K562 (cell line): Measurements from ENCODE around the gene ATAD3B. TPM values are rescaled to one million over a fixed set of nuclear protein-coding genes. Genes with fewer than 3 reads are reported as not detected.

Source experiments
- ATAC-seq: fragments of 200-7000 bp; cut with Tn5 transposase; 3 replicates; pipeline ENCODE4 v1.9.1; 2020; ENCODE audit warnings: moderate library complexity
- BruUV-seq: library from RNA; stranded (reverse); fragments of 400-500 nt; replicated peaks from 2 replicates; lab custom pipeline; 2021; lab: Mats Ljungman, UMichigan
- CTCF ChIA-PET: fragments of 300-600 bp; formaldehyde crosslinking; extraction: SDS; loops from one replicate; lab custom pipeline; 2021; ENCODE audit warnings: low intra/inter-chr PET ratio; lab: Yijun Ruan, JAX
- POLR2A ChIA-PET: fragments of 300-600, 350-650 bp; sonication (Branson Sonifier 250); formaldehyde crosslinking; extraction: SDS; loops from one replicate; lab custom pipeline; 2021; ENCODE audit warnings: antibody characterized with exemption, inconsistent platforms; lab: Yijun Ruan, JAX
- DNase-seq, 4 experiments: peaks; one replicate each; pipeline versions ENCODE4 v3.0.0 to v3.0.0-alpha.2; 2011 to 2018; ENCODE audit warnings: low spot score in 3 of 4, mixed read lengths in 3 of 4; ENCODE audit errors: extremely low read depth in 1 of 4
- FAIRE-seq: peaks from 2 replicates; lab custom pipeline; 2011; peaks lifted over from hg19 to GRCh38; lab: Jason Lieb, UNC
- H2AFZ ChIP-seq: 2 replicates; pipeline ENCODE4 v1.6.0; 2011; ENCODE audit warnings: low read depth, low read length, control low read depth, inconsistent platforms
- H3K27ac ChIP-seq: fragments of 200-600 bp; 3 replicates; pipeline ENCODE4 v1.8.0; 2011; ENCODE audit warnings: low read depth, mild to moderate bottlenecking, control low read depth, inconsistent platforms, low read length, moderate library complexity, mixed read lengths; ENCODE audit errors: extremely low read depth
- H3K27me3 ChIP-seq, 2 experiments: fragments of 300-600 bp in 1 of 2; 2 replicates in 1 of 2; 3 replicates in 1 of 2; pipeline versions ENCODE4 v1.6.0 to v1.8.0; 2011; ENCODE audit warnings: inconsistent platforms in 2 of 2, low read length in 2 of 2, mild to moderate bottlenecking in 1 of 2, mixed read lengths in 1 of 2, moderate library complexity in 1 of 2; ENCODE audit not compliant: control insufficient read depth in 2 of 2, insufficient read depth in 2 of 2
- H3K36me3 ChIP-seq: fragments of 300-600 bp; 3 replicates; pipeline ENCODE4 v1.8.0; 2011; ENCODE audit warnings: mild to moderate bottlenecking, low read length, inconsistent platforms; ENCODE audit not compliant: control insufficient read depth, insufficient read depth
- H3K4me1 ChIP-seq, 2 experiments: fragments of 200-600 bp in 1 of 2; replicated peaks in 1 of 2; 2 replicates in 1 of 2; 3 replicates in 1 of 2; pipeline versions ENCODE4 v1.5.1 to v1.8.0; 2011; ENCODE audit warnings: inconsistent platforms in 2 of 2, low read length in 2 of 2, mild to moderate bottlenecking in 1 of 2, mixed read lengths in 1 of 2, moderate library complexity in 1 of 2; ENCODE audit not compliant: control insufficient read depth in 2 of 2, insufficient read depth in 2 of 2
- H3K4me2 ChIP-seq: 2 replicates; pipeline ENCODE4 v1.6.1; 2011; ENCODE audit warnings: low read length, control low read depth, inconsistent platforms, mixed read lengths; ENCODE audit not compliant: insufficient read depth
- H3K4me3 ChIP-seq: fragments of 200-600 bp; sonication (generic), shearing (Covaris generic); 2 replicates; pipeline ENCODE4 v1.5.1; 2016; ENCODE audit warnings: control low read depth, inconsistent platforms
- H3K79me2 ChIP-seq: fragments of 200-600 bp; 3 replicates; pipeline ENCODE4 v1.8.0; 2011; ENCODE audit warnings: low read length, inconsistent platforms; ENCODE audit not compliant: control insufficient read depth, insufficient read depth
- H3K9ac ChIP-seq, 2 experiments: 2 replicates each; pipeline versions ENCODE4 v1.6.0 to v1.6.1; 2011; ENCODE audit warnings: low read depth in 2 of 2, low read length in 2 of 2, control low read depth in 1 of 2, inconsistent platforms in 1 of 2, mild to moderate bottlenecking in 1 of 2, mixed read lengths in 1 of 2; ENCODE audit not compliant: insufficient read depth in 1 of 2
- H3K9me1 ChIP-seq: one replicate; pipeline ENCODE4 v1.6.0; 2011; ENCODE audit warnings: inconsistent platforms, mild to moderate bottlenecking, low read length, moderate library complexity; ENCODE audit not compliant: control insufficient read depth, insufficient read depth
- H3K9me3 ChIP-seq: replicated peaks from 2 replicates; pipeline ENCODE4 v1.5.1; 2011; ENCODE audit warnings: low read depth, low read length, inconsistent platforms; ENCODE audit not compliant: control insufficient read depth, insufficient read depth
- H4K20me1 ChIP-seq: replicated peaks from 2 replicates; pipeline ENCODE4 v1.6.1; 2011; ENCODE audit warnings: low read length, inconsistent platforms, mixed read lengths; ENCODE audit not compliant: control insufficient read depth, insufficient read depth
- CSDE1 ChIP-seq, 2 experiments: fragments of 450-650 bp; IDR thresholded peaks; 2 replicates each; pipeline ENCODE4 v1.6.1; 2016; ENCODE audit warnings: mild to moderate bottlenecking in 1 of 2
- ESRRA ChIP-seq: fragments of 450-650 bp; IDR thresholded peaks from 2 replicates; pipeline ENCODE4 v1.6.1; 2014; ENCODE audit warnings: low read depth, mild to moderate bottlenecking, moderate library complexity, borderline replicate concordance
- GTF2A2 ChIP-seq: IDR thresholded peaks from 2 replicates; pipeline ENCODE4 v1.6.1; 2016; ENCODE audit warnings: mild to moderate bottlenecking, missing genetic modification characterization, missing compliant biosample characterization
- HNRNPUL1 ChIP-seq: fragments of 200-400 bp; formaldehyde crosslinking; IDR thresholded peaks from 2 replicates; pipeline ENCODE4 v1.6.1; 2017; ENCODE audit warnings: low read length
- KLF13 ChIP-seq: fragments of 450-650 bp; IDR thresholded peaks from 2 replicates; pipeline ENCODE4 v1.6.1; 2016; ENCODE audit warnings: missing genetic modification characterization, low read depth, mild to moderate bottlenecking, missing compliant biosample characterization, moderate library complexity, borderline replicate concordance
- MAFG ChIP-seq: fragments of 450-650 bp; conservative IDR thresholded peaks from 2 replicates; pipeline ENCODE4 v1.6.1; 2016; ENCODE audit warnings: missing genetic modification characterization, missing compliant biosample characterization
- MIER1 ChIP-seq: fragments of 450-650 bp; IDR thresholded peaks from 2 replicates; pipeline ENCODE4 v1.6.1; 2016; ENCODE audit warnings: antibody characterized with exemption, mild to moderate bottlenecking, low read depth
- POLR2AphosphoS2 ChIP-seq: IDR thresholded peaks from 2 replicates; pipeline ENCODE4 v1.6.1; 2012; ENCODE audit warnings: low read length, improper control_type of control experiment
- POLR3G ChIP-seq: IDR thresholded peaks from 2 replicates; pipeline ENCODE4 v1.6.1; 2011; ENCODE audit not compliant: insufficient read length, insufficient replicate concordance; ENCODE audit errors: extremely low read depth
- RBM25 ChIP-seq: fragments of 200-400 bp; formaldehyde crosslinking; IDR thresholded peaks from 2 replicates; pipeline ENCODE4 v1.6.1; 2018; ENCODE audit warnings: low read length, low read depth, moderate library complexity; ENCODE audit not compliant: severe bottlenecking
- RFX5 ChIP-seq: IDR thresholded peaks from 2 replicates; pipeline ENCODE4 v1.6.1; 2011; ENCODE audit warnings: low read depth, mild to moderate bottlenecking, improper control_type of control experiment, low read length
- SMARCA4 ChIP-seq: fragments of 450-650 bp; IDR thresholded peaks from 2 replicates; pipeline ENCODE4 v1.6.1; 2016
- SNIP1 ChIP-seq: fragments of 450-650 bp; IDR thresholded peaks from 2 replicates; pipeline ENCODE4 v1.7.1; 2017; ENCODE audit warnings: low read depth, mild to moderate bottlenecking
- TRIM28 ChIP-seq: fragments of 450-650 bp; IDR thresholded peaks from 2 replicates; pipeline ENCODE4 v1.6.1; 2017
- ZNF316 ChIP-seq: fragments of 450-650 bp; IDR thresholded peaks from 2 replicates; pipeline ENCODE4 v1.6.1; 2016
- ZNF717 ChIP-seq: fragments of 250-450 bp; sonication (Bioruptor Pico); IDR thresholded peaks from 2 replicates; pipeline ENCODE4 v1.5.0; 2021
- WGBS: fragments of 100-300 bp; shearing (Covaris generic); methylation state at CpG from one replicate; pipeline ENCODE4 v1.1.6; 2016; ENCODE audit warnings: low coverage, mixed read lengths; ENCODE audit not compliant: insufficient coverage; ENCODE audit errors: missing lambda C conversion rate; 5-methylcytosine and 5-hydroxymethylcytosine counted together
- in situ Hi-C: fragments of 300-500 bp; cut with MboI; formaldehyde crosslinking; loops from 4 replicates; pipeline ENCODE4 v1.15.0; 2018; ENCODE audit warnings: inconsistent platforms, mixed read lengths
- intact Hi-C: fragments of 100-400 bp; cut with micrococcal nuclease; formaldehyde crosslinking; loops from 2 replicates; pipeline ENCODE4 v1.14.2; 2022
- polyA plus RNA-seq, 8 experiments: library from polyadenylated mRNA; depleted of rRNA in 4 of 8; stranded (reverse) in 5 of 8; unstranded in 3 of 8; fragments of >200 nt; fragmentation: Nextera tagmentation in 2 of 8; fragmentation: Illumina TruSeq in 1 of 8; extraction: Ambion mirVana in 2 of 8; extraction: Trizol in 1 of 8; gene quantifications; 2 replicates each; pipeline versions ENCODE4 v1.2.1 to v1.2.3, GENCODE V29; 2011 to 2014; ENCODE audit warnings: inconsistent platforms in 1 of 8, missing spikeins in 1 of 8
- total RNA-seq, 7 experiments: library from RNA; depleted of rRNA in 6 of 7; stranded (reverse); fragments of >200 nt in 6 of 7; fragmentation: Illumina TruSeq in 2 of 7; extraction: Trizol in 2 of 7; gene quantifications; 2 replicates each; pipeline versions ENCODE4 v1.2.1 to v1.2.3, GENCODE V29; 2011 to 2021; ENCODE audit warnings: low replicate concordance in 1 of 7

The ATAD3B gene
- total and polyA plus RNA-seq, 9 of the 15 experiments (the other 6 are each of a cell fraction or from before 2014, with no cell fraction given), result 0.07 to 113 (median 27.7) TPM

- in situ Hi-C loops, result no loop called here
- 81% methylated on average over 14 of the region's 15 CpGs for WGBS
- Histone ChIP-seq H3K27me3 (no peaks in the 10 kb centered on the region), H3K36me3 (no peaks in the 10 kb centered on the region), H4K20me1 (no peaks in the 10 kb centered on the region), H3K4me1 (peaks cover 3 to 44% of the 10 kb centered on the region in 2 experiments; a peak in 4 of 5 replicates), H3K27ac (no peak overlapping the region), H3K79me2 (no peaks in the 10 kb centered on the region), H3K4me2 (no peak overlapping the region), H3K9ac (no peak overlapping the region), H3K9me3 (no peaks in the 10 kb centered on the region), H3K4me3 (no peak overlapping the region), H2AFZ (no peak overlapping the region), H3K9me1 (no peaks in the 10 kb centered on the region)
- TF ChIP-seq ZNF316 (peak; percentile 84), POLR2AphosphoS2 (no peak), KLF13 (no peak), MAFG (0 out of 2 replicates have a peak, but pooled peaks have one; percentile 29), POLR3G (no peak), CSDE1 (IDR thresholded peaks at IDR 0.05) (no peak)
- POLR2A ChIA-PET, result interaction anchor here (0.6 to 1.8 kb wide), 4 partner anchors 10 to 25 kb away, joined by 3 to 4 read pairs (median 4); partner anchors contain the start of gene CCNL2
- DNase-seq (no peak), ATAC-seq (no peak), FAIRE-seq (no peak)
- intact Hi-C loops, result no loop called here
- CTCF ChIA-PET, result no interaction called here
- no TSS peak for BruUV-seq
Measured at GRCh38 chr1:1424707-1425106, 46.9 kb upstream of the ATAD3B start.

GRCh38 chr1:1425426-1425752 lies 46.2 kb upstream of the ATAD3B start:
- H3K27ac ChIP-seq, result no peak overlapping the region
- H3K4me3 ChIP-seq, result no peak overlapping the region
- no peaks in the 10 kb centered on the region for H3K36me3 ChIP-seq
- H3K79me2 ChIP-seq, result no peaks in the 10 kb centered on the region
- no peaks in the 10 kb centered on the region for H4K20me1 ChIP-seq
- H3K9ac ChIP-seq, result no peak overlapping the region; a peak in 1 of 4 replicates
- DNase-seq, result peak in 1 of 4 experiments; percentile 74
- TF ChIP-seq HNRNPUL1 (no peak), SNIP1 (no peak), TRIM28 (no peak), ESRRA (no peak), ZNF717 (CRISPR knock-in tag) (no peak), RBM25 (no peak), SMARCA4 (no peak), RFX5 (no peak), MIER1 (no peak), GTF2A2 (no peak)
- TF ChIP-seq, all 486 proteins: peak for 0
- Histone ChIP-seq H3K9me3 (no peaks in the 10 kb centered on the region), H2AFZ (no peak overlapping the region), H3K9me1 (no peaks in the 10 kb centered on the region), H3K4me2 (no peak overlapping the region), H3K4me1 (peaks cover 3 to 50% of the 10 kb centered on the region in 2 experiments), H3K27me3 (no peaks in the 10 kb centered on the region)
- POLR2A ChIA-PET, result interaction anchor here (1.0 to 1.8 kb wide), 2 partner anchors 10 to 17 kb away, joined by 4 read pairs; no protein-coding TSS in a partner anchor
- intact Hi-C loops (no loop called here), in situ Hi-C loops (no loop called here)
- BruUV-seq, result no TSS peak
- 75% methylated on average over 9 of the region's 12 CpGs for WGBS
- FAIRE-seq, result no peak
- ATAC-seq, result no peak
- CTCF ChIA-PET, result no interaction called here
